ENCODE measurements around the gene AP2A2.

Gene AP2A2

GRCh38 chr11:1009991-1010390 lies 84.3 kb downstream of the AP2A2 start:
- DNase-seq (ENCODE audit: low spot score): no peak
- CTCF ChIA-PET: no interaction called here
- POLR2A ChIA-PET (ENCODE audit: low non-redundant PET): no interaction called here
- no peak overlapping the region for H3K27ac ChIP-seq
- TF ChIP-seq CTCF (conservative IDR thresholded peaks at IDR 0.05; ENCODE audit: low read depth): no peak

- no peak for DNase-seq (ENCODE audit: low spot score)
- no peak overlapping the region for H3K27ac ChIP-seq
- ChIA-PET CTCF (no interaction called here), POLR2A (ENCODE audit: low non-redundant PET) (no interaction called here)
- TF ChIP-seq CTCF (conservative IDR thresholded peaks at IDR 0.05; ENCODE audit: low read depth): no peak
Measured at GRCh38 chr11:1010551-1011319, 85.1 kb downstream of the AP2A2 start.

GRCh38 chr11:1011320-1011698 lies 85.6 kb downstream of the AP2A2 start:
- ChIA-PET CTCF (no interaction called here), POLR2A (ENCODE audit: low non-redundant PET) (no interaction called here)
- no peak overlapping the region for H3K27ac ChIP-seq
- DNase-seq (ENCODE audit: low spot score): no peak
- TF ChIP-seq CTCF (conservative IDR thresholded peaks at IDR 0.05; ENCODE audit: low read depth): no peak

- no peak for DNase-seq (ENCODE audit: low spot score)
- ChIA-PET POLR2A (ENCODE audit: low non-redundant PET) (no interaction called here), CTCF (interaction anchor here (0.7 kb wide), 1 partner anchor 16 kb away, joined by 3 read pairs; no protein-coding TSS in a partner anchor)
- TF ChIP-seq CTCF (conservative IDR thresholded peaks at IDR 0.05; ENCODE audit: low read depth): no peak
- H3K27ac ChIP-seq: no peak overlapping the region
Measured at GRCh38 chr11:1012291-1012690, 86.6 kb downstream of the AP2A2 start.

GRCh38 chr11:1012740-1013630 lies 87.3 kb downstream of the AP2A2 start:
- H3K27ac ChIP-seq: no peak overlapping the region
- DNase-seq (ENCODE audit: low spot score): no peak
- POLR2A ChIA-PET (ENCODE audit: low non-redundant PET): interaction anchor here (0.5 kb wide), 1 partner anchor 154 kb away, joined by 3 read pairs; no protein-coding TSS in a partner anchor
- TF ChIP-seq CTCF (conservative IDR thresholded peaks at IDR 0.05; ENCODE audit: low read depth): no peak
- CTCF ChIA-PET: no interaction called here

GRCh38 chr11:1013631-1013935 lies 87.9 kb downstream of the AP2A2 start:
- TF ChIP-seq CTCF (conservative IDR thresholded peaks at IDR 0.05; ENCODE audit: low read depth): no peak
- ChIA-PET CTCF (no interaction called here), POLR2A (ENCODE audit: low non-redundant PET) (no interaction called here)
- no peak for DNase-seq (ENCODE audit: low spot score)
- H3K27ac ChIP-seq: no peak overlapping the region

Measured in RWPE1 (cell line).